T-helper 2 cell (primary cell): ENCODE results near the gene CIAPIN1.
"Not testable (repeated sequence)": the region's sequence is repeated elsewhere in the genome, so short reads cannot be mapped to it uniquely, and the experiment has no call there.

Experiments
- DNase-seq, 5 experiments: peaks; one replicate each; pipeline versions ENCODE4 v3.0.0 to v3.0.0-alpha.2; 2012 to 2022

The CIAPIN1 gene

DNA sequence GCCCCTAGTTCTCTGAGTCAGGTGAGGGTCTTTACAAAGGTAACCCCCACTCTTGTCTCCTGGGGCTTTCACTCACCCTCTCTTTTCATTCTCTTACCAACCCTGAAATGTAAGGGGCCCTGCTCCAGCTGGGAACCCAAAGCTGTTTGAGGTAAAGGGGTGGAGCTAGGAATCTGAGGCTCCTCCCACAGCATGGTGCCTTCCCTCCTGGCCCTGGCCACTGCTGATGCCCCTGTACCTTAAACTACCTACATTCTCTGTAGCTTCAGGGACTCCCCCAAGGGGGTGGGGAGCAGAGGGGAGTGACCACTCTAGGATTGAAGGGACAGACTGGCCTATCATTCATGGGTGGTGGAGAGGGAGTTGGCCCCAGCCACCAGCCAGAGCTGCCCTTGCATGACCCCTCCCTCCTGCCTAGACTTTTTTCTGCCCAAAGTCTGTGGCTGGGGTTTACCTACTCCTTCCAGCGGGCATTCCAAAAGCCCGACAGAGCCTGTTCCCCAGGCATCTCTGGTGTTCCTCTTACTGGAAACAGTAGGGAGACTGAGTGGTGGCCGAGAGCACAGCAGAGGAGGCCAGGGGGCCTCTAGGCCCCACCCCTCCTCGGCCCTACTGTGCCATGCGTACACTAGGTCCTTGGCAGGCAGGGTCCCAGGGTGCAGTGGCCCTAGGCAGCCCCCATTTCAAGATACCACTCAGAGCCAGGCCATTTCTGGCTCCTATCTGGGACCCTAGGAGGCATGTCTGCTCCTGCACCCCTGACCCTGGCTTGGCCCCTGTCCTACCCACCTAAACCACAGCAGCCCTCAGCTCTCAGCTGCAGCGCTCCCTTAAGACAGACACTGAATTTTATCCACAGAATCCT lies 29.6 kb upstream of the CIAPIN1 start:
- no peak for DNase-seq

DNA sequence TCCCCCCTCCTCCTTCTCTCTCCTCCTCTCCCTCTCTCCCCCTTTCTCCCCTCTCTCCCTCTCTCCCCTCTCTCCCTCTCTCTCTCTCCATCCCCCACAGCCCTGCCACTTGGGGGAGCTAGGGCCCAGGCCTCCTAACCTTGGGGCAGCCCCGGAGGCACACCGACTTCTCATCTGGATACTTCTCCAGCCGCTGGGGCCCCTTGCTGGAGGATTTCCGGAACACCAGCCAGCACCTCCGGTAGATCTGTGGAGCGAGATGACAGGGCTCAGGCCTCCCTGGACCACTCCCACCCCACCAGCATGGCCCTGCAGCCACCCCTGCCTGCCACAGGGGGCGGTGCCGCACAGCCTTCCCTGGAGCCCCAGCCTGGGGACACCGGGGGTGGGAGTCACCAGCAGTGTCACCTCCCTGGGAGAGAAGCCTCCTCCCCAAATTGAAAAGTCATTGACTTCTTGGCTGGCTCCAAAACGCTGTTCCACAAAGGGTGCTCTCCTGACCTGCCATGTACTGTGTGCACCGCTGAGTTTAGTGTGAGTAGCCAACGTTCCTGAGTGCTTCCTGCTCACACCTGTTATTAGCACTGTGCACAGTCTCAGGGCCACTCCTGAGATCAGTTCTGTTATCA lies 28.6 kb upstream of the CIAPIN1 start:
- peak; percentile 41 to 87 (median 63) for DNase-seq

DNA sequence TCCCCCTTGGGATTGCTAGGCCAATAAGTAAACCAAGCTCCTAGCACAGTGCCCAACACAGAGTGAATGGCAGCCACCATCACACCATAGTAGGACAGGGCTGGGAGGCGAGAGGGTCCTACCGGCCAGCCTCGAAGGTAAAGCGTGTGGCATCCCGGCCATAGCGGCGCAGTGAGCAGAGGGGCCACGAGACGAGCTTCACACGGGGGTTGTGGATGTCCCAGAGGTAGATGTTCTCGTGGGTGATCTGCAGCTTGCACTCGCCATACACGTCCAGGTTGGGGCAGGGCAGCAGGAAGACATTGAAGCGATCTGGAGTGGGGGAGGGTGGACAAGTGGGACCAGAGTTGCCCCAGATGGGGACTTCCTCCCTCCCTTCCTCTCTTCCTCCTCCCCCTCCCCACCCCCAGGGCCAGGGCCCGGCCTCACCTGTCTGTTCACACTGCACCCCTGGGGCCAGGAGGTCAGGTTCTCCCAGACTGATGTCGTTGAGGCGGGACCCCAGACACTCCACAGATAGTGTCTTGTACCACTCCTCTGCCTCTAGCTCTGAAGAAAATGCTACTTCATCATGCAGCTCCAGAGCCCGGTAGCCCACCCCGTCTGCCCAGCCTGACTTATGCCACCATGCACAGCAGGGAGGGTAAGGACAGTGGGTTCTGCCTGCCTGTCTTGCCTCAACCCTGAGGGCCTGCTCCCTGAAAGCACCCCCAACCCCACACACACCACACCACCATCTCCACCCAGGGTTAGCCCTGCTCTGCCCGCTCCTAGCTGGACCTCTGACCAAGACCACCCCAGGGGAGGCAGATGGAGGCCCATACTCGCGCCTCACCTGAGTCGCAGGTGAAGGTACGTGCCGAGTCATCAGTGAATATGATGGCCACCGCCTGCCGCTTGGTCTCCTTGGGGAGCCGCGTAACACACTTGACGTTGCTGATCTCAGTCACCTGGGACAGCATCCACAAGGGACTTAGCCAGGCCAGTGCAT lies 27.8 kb upstream of the CIAPIN1 start:
- no peak for DNase-seq

DNA sequence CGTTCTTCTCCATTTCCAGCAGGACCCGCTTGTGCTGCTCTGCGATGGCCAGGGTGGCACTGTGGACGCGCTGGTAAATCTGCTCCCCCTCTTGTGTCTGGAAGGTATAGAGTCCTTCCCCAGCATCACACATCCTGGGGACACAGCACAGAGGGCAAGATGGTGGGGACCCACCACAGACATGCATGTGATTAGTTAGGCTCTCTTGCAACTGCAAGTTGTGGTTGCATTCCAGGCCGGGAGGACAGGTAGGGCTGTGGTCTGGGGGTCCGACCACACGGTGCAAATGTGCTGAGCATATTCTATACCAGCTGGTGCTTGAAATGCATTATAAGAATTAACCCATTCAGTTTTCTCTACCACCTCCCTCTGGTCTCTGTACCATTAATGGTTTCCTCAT lies 26.7 kb upstream of the CIAPIN1 start:
- no peak for DNase-seq

DNA sequence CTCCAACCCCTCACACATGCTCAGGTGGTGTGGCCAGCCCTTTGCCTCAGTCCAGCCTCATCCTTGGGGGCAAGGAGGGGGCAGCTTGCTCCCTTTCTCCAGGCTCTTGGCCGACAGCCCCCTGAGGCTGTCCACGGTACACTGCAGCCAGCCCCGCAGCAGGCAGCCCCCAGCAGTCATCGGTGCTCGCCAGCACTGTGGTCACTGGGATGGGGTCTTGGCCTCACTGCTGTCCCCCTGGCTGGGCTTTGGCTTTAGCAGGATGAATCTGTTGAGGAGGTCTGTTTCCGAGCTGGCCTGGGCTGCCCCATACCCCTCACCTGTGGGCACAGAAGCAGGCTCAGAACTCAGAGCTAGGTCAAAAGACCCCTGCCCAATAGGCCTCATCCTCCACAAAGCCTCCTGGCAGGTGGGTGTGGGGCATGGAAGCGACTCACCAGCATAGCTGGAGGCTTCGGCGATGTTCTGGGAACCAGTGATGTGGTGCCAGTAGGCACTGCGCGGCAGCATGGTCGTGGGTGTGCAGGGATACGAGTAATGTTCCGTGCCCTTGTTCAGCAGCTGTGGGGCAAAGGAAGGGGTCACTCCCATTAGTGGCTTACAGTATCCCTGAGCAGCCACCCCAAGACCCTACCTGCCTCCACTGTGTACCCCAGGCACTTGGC lies 26.1 kb upstream of the CIAPIN1 start:
- DNase-seq = no peak

DNA sequence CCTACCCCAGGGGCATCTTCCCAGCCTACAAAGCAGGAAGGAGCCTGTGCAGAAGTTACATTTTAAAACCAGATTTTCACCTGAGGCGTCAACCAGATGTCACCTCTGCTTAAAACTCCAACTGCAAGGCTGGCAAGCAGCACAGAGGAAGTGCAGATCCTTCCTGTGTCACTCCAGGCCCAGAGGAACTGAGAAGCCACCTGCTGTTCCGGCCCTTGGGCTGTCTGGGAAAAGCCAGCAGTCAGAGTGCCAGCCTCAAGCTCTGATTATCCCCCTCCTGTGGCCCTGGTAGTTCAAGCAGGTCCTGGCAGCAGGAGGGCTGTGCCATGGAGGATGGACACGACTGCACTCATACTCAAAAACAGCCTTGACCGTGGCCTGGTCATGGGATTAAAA lies 25.5 kb upstream of the CIAPIN1 start:
- DNase-seq = no peak

DNA sequence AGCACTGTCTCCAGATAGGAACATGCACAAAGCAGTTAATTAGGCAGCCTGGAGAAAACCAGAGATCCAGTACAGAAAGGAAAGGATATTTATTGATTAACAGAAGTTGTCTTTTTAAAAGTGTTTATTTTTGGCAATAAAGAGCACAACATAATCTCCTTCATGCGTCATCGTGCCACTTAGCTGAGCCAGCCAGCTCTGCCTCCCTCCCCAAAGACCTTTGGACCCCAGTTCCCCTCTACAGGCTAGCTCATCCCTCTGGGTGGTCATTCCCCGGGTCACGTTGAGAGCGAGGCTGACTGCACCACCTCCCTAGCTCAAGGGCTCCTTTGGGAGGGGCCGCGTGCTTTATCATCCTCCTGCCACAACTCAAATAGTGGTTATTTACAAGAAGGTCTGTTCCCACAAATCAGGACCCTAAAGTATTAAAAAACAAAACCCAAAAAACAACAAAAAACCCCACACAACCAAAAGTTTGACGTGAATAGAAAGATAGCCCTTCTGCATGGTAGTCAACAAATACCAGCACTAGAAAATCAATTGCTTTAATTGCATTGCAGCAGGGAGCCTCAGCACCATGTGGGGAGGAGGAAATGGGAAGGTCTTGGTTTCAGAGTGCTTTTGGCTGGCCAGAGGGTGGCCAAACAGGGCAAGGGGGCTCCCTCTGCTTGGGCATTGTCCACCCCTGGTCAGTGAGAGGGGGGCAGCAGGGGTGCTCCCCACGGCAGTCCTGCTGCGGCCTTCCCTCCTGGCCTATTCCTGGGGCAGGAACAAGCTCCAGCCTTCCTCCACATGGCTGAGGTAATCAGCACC lies 24.9 kb upstream of the CIAPIN1 start:
- no peak for DNase-seq

DNA sequence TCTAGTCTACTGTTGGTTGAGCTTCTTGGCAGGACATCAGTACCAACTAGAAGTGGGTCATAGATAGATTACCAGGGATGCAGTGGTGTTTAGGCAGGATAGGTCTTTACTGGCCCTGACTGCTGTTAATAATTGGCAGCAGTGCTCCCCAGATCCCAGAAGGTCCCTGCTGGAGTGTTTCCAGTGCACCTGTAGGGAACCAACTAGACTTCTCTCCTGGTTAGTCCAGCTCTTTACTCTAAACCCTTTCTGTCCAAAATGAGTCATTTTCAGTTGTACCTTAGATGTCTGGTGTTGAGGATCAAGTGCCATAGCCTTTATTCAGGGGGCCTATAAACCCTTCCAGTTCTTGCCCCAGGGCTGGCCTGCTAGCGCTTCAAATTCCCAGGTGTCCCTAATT lies 24.0 kb upstream of the CIAPIN1 start:
- no peak for DNase-seq

DNA sequence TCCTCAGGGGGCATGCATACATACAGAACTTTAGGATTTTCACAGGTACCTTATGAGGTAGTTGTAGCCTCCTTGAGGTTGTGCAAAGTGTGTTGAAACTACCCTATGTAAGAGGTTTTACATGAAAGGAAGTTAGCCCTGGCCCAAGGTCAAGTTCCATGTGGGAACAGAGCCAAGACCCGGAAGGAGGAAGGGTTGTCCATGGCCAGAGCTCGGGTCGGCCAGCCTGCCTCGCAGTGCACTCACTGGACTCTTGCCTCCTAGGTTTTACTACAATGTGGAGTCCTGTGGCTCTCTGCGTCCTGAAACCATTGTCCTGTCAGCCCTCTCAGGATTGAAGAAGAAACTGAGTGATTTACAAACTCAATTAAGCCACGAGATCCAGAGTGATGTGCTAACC lies 23.5 kb upstream of the CIAPIN1 start:
- no peak for DNase-seq

DNA sequence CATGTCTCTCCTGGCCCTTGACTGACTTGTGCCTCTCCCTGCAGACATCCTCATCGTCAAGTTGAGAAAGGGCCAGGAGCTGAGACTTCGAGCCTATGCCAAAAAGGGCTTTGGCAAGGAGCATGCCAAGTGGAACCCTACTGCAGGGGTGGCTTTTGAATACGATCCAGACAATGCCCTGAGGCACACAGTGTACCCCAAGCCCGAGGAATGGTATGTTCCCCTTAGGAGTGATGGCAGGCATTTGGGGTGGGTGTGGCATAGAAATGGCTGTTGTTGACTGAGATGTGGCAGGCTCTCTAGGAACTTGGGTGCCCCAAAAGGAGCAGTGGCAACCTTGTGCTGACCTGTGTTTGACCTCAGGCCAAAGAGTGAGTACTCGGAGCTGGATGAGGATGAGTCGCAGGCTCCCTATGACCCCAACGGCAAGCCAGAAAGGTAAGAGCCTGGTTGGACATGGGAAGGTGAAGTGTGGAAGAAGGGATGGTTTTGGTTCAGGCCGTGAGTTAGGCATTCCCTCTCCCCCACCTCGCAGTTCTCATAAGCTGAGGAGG lies 22.8 kb upstream of the CIAPIN1 start:
- no peak for DNase-seq

DNA sequence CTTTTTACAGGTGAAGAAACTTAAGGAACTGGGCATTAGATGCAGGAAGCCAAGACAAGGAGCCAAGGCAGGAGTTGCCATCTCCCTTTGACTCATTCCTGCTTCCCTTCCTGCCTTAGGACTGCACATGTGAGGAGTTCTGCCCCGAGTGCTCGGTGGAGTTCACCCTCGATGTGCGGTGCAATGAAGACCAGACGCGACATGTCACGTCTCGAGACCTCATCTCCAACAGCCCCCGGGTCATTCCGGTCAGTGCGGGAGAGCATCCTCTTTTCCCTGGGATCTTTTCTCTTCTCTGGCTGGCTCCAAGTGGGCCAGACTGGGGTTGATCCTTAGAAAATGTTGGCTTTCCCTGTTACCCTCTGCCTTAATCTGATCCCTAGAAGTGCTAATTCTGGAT lies 21.9 kb upstream of the CIAPIN1 start:
- no peak for DNase-seq

DNA sequence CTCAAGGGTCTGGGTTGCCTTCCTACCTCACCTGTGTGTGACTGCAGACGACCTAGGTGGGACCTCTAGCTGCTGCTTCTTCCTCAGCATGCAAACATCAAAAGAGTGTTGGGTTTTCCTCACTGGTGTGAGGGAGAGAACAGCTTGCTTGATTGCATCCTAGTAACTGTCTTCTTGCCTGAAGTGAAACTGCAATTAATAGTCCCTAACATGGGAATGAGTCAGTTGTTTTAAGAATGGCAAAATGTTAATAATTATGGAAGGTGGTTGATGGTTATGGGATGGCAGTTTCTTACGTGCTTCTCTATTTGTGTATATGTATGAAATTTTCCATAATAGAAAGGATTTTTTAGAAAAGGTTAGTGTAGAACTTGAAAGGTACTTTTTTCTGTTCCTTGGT lies 21.2 kb upstream of the CIAPIN1 start:
- no peak for DNase-seq

DNA sequence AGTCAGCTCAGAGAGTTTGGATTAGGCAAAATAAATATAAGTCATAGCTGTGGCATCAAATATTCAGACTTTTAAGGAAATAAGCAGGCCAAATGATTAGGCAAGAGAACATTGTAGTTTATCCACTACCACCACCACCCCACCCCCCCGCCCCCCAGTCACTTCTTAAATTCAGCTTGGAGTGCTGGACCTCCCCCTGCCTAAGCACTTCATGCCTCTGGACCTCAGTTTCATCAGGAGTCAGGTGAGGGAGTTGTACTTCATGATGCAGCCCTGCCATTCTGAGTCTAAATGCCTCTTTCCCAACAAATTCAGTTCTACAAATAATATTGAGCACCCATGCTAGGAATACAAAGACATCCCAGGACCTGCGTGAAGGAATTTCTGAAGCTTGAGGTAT lies 17.3 kb upstream of the CIAPIN1 start:
- no peak for DNase-seq

DNA sequence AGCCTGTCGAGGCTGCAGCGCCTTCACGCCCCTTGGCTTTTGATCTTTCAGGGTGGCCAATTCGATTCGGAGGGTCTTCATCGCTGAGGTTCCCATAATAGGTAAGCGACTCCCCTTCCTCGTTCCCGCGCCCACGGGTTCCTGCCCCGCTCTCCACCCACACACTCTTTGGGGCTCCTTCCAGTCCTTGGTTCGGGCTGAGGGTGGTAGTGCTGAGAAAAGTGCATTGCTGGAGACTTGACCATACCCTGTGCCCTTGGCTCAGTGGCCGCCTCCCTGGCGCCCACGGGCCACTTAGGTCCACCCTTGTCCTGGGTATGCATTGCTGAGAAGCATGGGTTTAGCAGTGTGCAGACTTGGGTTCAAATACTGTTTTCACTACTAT lies 15.8 kb upstream of the CIAPIN1 start:
- peak in 1 of 5 experiments; percentile 9 for DNase-seq

DNA sequence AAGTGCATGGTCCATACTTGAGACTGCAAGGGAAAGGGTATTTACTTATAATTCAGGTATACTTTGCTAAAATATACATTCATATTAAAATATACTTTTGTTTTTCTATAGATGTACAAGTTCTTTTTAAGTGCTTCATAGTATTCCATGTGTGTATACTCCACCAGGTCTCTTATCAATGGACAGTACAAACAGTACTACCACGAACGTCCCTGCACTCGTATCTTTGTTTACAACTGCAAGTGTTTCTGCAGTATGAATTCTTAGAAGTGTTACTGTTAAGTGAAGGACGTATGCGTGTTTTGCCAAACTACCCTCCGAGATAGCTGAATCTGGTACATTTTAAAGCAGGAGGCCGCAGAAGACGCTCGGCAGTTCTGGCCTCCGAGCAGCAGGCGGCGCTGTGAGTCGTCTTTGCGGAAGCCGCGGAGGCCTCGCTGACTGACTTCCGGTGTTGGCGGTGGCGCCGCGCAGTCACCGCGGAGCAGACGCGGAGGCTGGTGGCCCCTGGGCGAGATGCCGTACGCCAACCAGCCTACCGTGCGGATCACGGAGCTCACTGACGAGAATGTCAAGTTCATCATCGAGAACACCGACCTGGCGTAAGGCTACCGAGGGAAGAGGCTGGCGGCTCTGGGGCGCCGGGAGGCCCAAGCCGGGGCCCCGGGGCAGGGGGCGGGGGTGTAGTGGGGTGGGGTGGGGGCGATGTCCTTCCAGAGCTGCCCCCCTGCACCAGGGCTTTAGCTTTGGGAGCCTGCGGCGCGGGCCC lies 15.2 kb upstream of the CIAPIN1 start, which contains the start of gene POLR2C:
TSS of gene POLR2C (plus strand) at position 471 of the 769 bp plus-strand sequence. CDS start at position 517, 46 bp downstream.
- peak; percentile 81 to 94 (median 87) for DNase-seq

DNA sequence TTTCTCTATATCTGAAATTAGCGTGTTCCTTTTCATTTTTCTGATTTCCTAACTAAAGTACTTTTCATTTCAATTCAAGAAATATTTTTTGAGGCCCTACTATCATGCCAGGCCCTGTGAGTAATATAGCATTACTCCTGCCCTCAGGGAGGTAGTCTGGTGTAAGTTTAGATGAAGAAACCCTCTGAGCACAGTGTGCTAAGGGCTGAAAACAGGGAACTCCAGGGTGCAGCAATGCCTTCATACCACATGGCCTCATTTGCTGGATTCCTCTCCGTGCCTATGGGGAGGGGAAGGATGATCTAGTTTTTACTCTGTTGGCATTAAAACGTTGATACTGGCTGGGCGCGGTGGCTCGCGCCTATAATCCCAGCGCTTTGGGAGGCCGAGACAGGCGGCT lies 4.8 kb upstream of the CIAPIN1 start:
- no peak for DNase-seq

DNA sequence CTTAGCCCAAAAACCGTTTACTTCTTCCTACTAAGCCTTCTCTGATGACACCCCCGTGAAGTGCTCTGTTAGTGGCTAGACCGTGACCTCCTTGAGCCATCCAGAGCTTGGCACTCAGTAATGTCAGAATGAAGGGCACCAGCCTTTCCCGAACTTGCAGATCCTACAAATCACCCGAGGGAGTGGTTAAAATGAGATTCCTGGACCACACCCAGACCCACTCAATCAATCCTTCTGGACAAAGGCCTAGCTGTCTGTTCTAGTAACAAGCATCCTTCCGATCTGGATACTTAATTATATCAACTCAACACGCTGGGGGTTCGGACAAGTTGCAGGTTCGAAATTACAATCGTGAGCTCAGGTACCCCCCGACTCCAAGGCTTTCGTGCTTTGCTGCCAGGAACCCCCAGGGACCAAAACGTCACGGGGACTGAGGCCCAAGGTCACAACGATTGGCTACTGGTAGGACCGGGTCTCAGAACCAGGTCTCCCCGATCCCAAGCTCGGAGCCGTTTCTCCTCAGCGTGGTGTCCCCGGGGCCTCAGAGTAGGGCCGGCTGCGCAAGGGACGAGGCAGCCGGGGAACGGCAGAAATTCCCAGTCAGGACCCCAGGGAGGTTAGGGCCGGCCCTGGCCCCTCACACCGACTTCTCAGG lies 527 bp downstream of the CIAPIN1 start:
- peak in 2 of 5 experiments; percentile 10 to 40 for DNase-seq

DNA sequence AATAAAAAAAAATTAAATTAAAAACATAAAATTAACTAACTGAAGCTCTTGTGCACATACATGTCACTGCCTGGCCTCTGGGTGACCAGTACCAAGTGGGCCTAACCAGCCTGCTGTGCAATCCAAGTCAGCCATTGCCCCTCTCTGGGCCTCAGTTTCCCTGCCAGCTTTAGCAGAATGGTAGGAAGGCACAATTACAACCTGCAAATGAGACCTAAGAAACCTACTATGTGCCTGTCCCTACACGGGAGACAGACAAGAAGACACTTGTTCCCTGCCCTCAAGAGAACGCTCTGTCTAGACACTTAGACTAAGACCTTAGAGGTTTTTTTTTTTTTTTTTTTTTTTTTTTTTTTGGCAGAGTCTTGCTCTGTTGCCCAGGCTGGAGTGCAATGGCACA lies 1.7 kb downstream of the CIAPIN1 start:
- DNase-seq = no peak

DNA sequence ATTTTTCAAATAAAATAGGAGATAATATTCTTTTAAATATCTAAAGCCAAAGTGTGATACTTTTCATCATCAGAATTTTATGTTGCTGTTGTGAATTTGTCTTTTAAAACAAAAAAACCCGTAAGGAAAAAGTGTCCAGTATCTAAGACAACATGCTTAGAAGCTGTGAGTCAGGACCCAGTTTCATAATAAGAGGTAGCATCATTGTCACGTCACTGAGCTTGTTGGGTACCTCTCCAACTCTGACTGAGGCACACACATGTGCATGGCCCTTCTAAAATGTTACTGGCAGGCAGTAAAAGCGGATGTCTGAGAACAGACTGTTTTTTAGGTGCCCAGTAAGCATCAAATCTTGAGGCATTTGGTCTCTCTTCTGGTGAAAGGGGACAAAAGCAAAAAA lies 2.5 kb downstream of the CIAPIN1 start:
- no peak for DNase-seq

DNA sequence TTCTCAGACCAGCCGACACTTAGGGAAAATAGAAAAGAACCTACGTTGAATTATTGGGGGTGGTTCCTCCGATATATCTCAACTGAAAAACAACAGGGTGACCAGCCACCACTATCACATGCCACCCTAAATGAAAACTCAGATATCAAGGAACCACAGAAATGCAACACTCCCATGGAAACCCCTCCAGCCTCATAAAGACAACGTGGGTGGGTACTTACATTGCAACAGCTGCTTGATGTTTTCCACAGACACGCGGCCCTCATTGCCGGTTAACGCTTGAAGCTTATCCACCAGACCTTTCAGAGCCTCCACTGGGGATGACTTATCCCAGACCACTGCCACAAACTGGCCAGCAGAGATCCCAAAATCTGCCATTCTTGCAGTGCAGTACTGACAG lies 6.6 kb downstream of the CIAPIN1 start:
- not testable (repeated sequence) for DNase-seq
